ENCODE results near the gene RPL7A.

GRCh38 chr9:133301253-133302230, 46.5 kb upstream of the RPL7A start:
- TF ChIP-seq CTCF (IDR thresholded peaks at IDR 0.05 in 4 of 5, conservative IDR thresholded peaks at IDR 0.05 in 1 of 5) (no peak), POLR2A (IDR thresholded peaks at IDR 0.05) (no peak)
